Keratinocyte (primary cell): ENCODE results near the gene MAOA. TPM values are rescaled to one million over a fixed set of nuclear protein-coding genes. Genes with fewer than 3 reads are reported as not detected.

Source experiments
- DNase-seq: peaks from one replicate; pipeline ENCODE4 v3.0.0-alpha.2; 2011; ENCODE audit warnings: low read depth, missing footprints, low spot score
- FAIRE-seq: peaks from 2 replicates; lab custom pipeline; 2011; peaks lifted over from hg19 to GRCh38; lab: Jason Lieb, UNC
- H2AFZ ChIP-seq: 2 replicates; pipeline ENCODE4 v1.6.0; 2012; ENCODE audit warnings: low read length, control low read depth, inconsistent platforms; ENCODE audit not compliant: control insufficient read depth
- H3K27ac ChIP-seq: 2 replicates; pipeline ENCODE4 v1.5.1; 2011; ENCODE audit warnings: low read length; ENCODE audit not compliant: control insufficient read depth, insufficient read depth
- H3K27me3 ChIP-seq: 3 replicates; pipeline ENCODE4 v1.6.0; 2011; ENCODE audit warnings: low read length; ENCODE audit not compliant: control insufficient read depth, insufficient read depth; ENCODE audit errors: extremely low read depth
- H3K36me3 ChIP-seq, 2 experiments: 2 replicates in 1 of 2; 3 replicates in 1 of 2; pipeline ENCODE4 v1.5.1; 2011; ENCODE audit warnings: low read length in 2 of 2, mild to moderate bottlenecking in 1 of 2; ENCODE audit not compliant: control insufficient read depth in 2 of 2, insufficient read depth in 2 of 2; ENCODE audit errors: extremely low read depth in 1 of 2
- H3K4me1 ChIP-seq: 3 replicates; pipeline ENCODE4 v1.5.1; 2011; ENCODE audit warnings: low read length; ENCODE audit not compliant: control insufficient read depth, insufficient read depth; ENCODE audit errors: extremely low read depth
- H3K4me2 ChIP-seq: 3 replicates; pipeline ENCODE4 v1.6.0; 2011; ENCODE audit warnings: low read depth, low read length; ENCODE audit not compliant: control insufficient read depth, insufficient read depth; ENCODE audit errors: extremely low read depth
- H3K4me3 ChIP-seq, 3 experiments: fragments of 200-600 bp in 1 of 3; sonication (generic) in 1 of 3; 2 replicates in 2 of 3; 3 replicates in 1 of 3; pipeline ENCODE4 v1.5.1; 2011 to 2016; ENCODE audit warnings: low read length in 3 of 3, mild to moderate bottlenecking in 3 of 3, control low read depth in 2 of 3, inconsistent platforms in 1 of 3, low read depth in 1 of 3, mixed read lengths in 1 of 3, mixed run types in 1 of 3, moderate library complexity in 1 of 3; ENCODE audit not compliant: control insufficient read depth in 2 of 3, insufficient read depth in 2 of 3; ENCODE audit errors: extremely low read depth in 1 of 3
- H3K79me2 ChIP-seq: 2 replicates; pipeline ENCODE4 v1.6.0; 2012; ENCODE audit warnings: low read length; ENCODE audit not compliant: control insufficient read depth, insufficient read depth
- H3K9ac ChIP-seq: 3 replicates; pipeline ENCODE4 v1.6.0; 2011; ENCODE audit warnings: low read length; ENCODE audit not compliant: control insufficient read depth, insufficient read depth; ENCODE audit errors: extremely low read depth
- H3K9me1 ChIP-seq: 3 replicates; pipeline ENCODE4 v1.6.0; 2011; ENCODE audit warnings: low read length; ENCODE audit not compliant: control insufficient read depth, insufficient read depth; ENCODE audit errors: extremely low read depth
- H3K9me3 ChIP-seq: 2 replicates; pipeline ENCODE4 v1.5.1; 2012; ENCODE audit warnings: low read depth, low read length; ENCODE audit not compliant: control insufficient read depth
- H4K20me1 ChIP-seq: 3 replicates; pipeline ENCODE4 v1.6.0; 2011; ENCODE audit warnings: low read length; ENCODE audit not compliant: control insufficient read depth, insufficient read depth; ENCODE audit errors: extremely low read depth
- CTCF ChIP-seq, 3 experiments: IDR thresholded peaks in 1 of 3; conservative IDR thresholded peaks in 1 of 3; optimal IDR thresholded peaks in 1 of 3; 2 replicates in 2 of 3; 3 replicates in 1 of 3; pipeline versions ENCODE3 to v1.5.1; 2011; ENCODE audit warnings: low read length in 3 of 3, mild to moderate bottlenecking in 3 of 3, moderate library complexity in 2 of 3, control low read depth in 1 of 3, inconsistent platforms in 1 of 3; ENCODE audit not compliant: insufficient read depth in 2 of 3; ENCODE audit errors: extremely low read depth in 1 of 3
- EZH2 ChIP-seq: IDR thresholded peaks from one replicate; pipeline ENCODE4 v1.6.1; 2012; ENCODE audit warnings: inconsistent platforms, mild to moderate bottlenecking, low read length, moderate library complexity
- dilution Hi-C: fragments of 300-500 bp; cut with MboI; formaldehyde crosslinking; loops from one replicate; pipeline ENCODE4 v1.7.0; 2020; ENCODE audit warnings: low sequenced_read_pairs; ENCODE audit not compliant: extremely low pct_ligation_motif_present
- polyA plus RNA-seq, 5 experiments: library from polyadenylated mRNA; depleted of rRNA in 3 of 5; stranded (reverse) in 3 of 5; stranded (forward) in 1 of 5; unstranded in 1 of 5; fragments of >200 nt; gene quantifications; 1 replicate in 1 of 5; 2 replicates in 3 of 5; 3 replicates in 1 of 5; pipeline versions ENCODE4 v1.2.1 to v1.2.3, GENCODE V29; 2011 to 2012; ENCODE audit warnings: missing spikeins in 2 of 5, low read depth in 1 of 5, low replicate concordance in 1 of 5

Gene MAOA
- polyA plus RNA-seq, 1 donor (not counting 4 experiments of a cell fraction or from before 2014, with no cell fraction given), result 69.7 TPM

DNA sequence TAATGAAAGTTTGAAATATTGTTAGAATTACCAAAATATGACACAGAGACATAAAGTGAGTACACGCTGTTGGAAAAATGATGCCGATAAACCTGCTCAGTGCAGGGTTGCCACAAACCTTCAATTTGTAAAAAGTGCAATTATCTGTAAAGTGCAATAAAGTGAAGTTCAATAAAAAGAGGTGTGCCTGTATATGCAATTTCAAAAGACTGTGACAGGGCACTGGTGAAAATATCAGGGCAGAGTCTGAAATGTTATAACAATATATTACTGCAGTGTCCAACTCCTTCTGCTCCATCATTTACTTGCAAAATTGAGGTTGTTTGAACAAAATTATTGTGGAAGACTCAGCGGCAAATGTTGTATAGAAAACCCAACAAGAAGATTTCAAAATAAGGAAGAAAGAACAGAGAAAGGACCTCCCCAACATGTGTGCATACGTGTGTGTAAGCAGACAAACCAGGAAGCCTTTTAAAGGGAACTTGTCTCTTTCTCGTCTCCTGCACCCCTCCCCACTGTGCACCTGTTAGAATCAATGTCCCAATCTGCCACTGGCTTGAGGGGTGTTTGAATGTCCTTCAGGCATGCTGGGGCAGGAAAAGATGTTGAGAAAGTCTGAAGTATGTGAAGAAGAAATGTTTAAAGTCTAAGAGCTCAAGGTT, 130.0 kb downstream of the MAOA start:
- Histone ChIP-seq H3K27ac (no peak overlapping the region), H4K20me1 (no peaks in the 10 kb centered on the region), H3K4me1 (no peaks in the 10 kb centered on the region), H3K27me3 (no peaks in the 10 kb centered on the region), H3K4me3 (no peak overlapping the region), H3K4me2 (no peak overlapping the region), H2AFZ (no peak overlapping the region), H3K79me2 (no peaks in the 10 kb centered on the region), H3K36me3 (no peaks in the 10 kb centered on the region), H3K9me3 (no peaks in the 10 kb centered on the region), H3K9ac (no peak overlapping the region), H3K9me1 (no peaks in the 10 kb centered on the region)
- TF ChIP-seq CTCF (optimal IDR thresholded peaks at IDR 0.05 in 1 of 3, IDR thresholded peaks at IDR 0.05 in 1 of 3, conservative IDR thresholded peaks at IDR 0.05 in 1 of 3; ENCODE audit: extremely low read depth in 1 of 3, insufficient read depth in 2 of 3, low read length in 3 of 3) (no peak), EZH2 (no peak)
- dilution Hi-C loops, result no loop called here
- DNase-seq (no peak), FAIRE-seq (no peak)

Other genes with a start within 250 kb of the MAOA start
- gene MAOB, start 226.2 kb downstream of the MAOA start, polyA plus RNA-seq, result 0.10 to 0.54 TPM (median 0.24 TPM) in 3 replicates